ENCODE measurements around the gene CHKA.
A peak's percentile ranks its signal among the peaks of the same experiment; 100 is the strongest.

CHKA gene

GRCh38 chr11:68031144-68031464 lies 90.1 kb downstream of the CHKA start:
- DNase-seq (ENCODE audit: low spot score) = no peak

- DNase-seq (ENCODE audit: low spot score) = peak; percentile 99
Measured at GRCh38 chr11:68030318-68031143, 90.7 kb downstream of the CHKA start, which contains the start of gene NDUFS8. TSS of gene NDUFS8 (plus strand) at chr11:68030681. CDS start at chr11:68032152, 1,471 bp downstream.

- DNase-seq (ENCODE audit: low spot score) = no peak
Measured at GRCh38 chr11:68028802-68029545, 92.2 kb downstream of the CHKA start.

- no peak for DNase-seq (ENCODE audit: low spot score)
Measured at GRCh38 chr11:68027667-68028066, 93.5 kb downstream of the CHKA start.

GRCh38 chr11:68026391-68027105 lies 94.6 kb downstream of the CHKA start:
- DNase-seq (ENCODE audit: low spot score) = no peak

- no peak for DNase-seq (ENCODE audit: low spot score)
Measured at GRCh38 chr11:68025047-68025446, 96.1 kb downstream of the CHKA start.

- DNase-seq (ENCODE audit: low spot score) = no peak
Measured at GRCh38 chr11:68024508-68024907, 96.7 kb downstream of the CHKA start.

- no peak for DNase-seq (ENCODE audit: low spot score)
Measured at GRCh38 chr11:68022531-68022930, 98.7 kb downstream of the CHKA start.

GRCh38 chr11:68021167-68021787 lies 99.9 kb downstream of the CHKA start:
- DNase-seq (ENCODE audit: low spot score) = no peak

GRCh38 chr11:68020575-68020974 lies 100.6 kb downstream of the CHKA start:
- no peak for DNase-seq (ENCODE audit: low spot score)

- DNase-seq (ENCODE audit: low spot score) = no peak
Measured at GRCh38 chr11:68019486-68019885, 101.7 kb downstream of the CHKA start.

- DNase-seq (ENCODE audit: low spot score) = no peak
Measured at GRCh38 chr11:68018730-68019190, 102.4 kb downstream of the CHKA start.

GRCh38 chr11:68017980-68018729 lies 103.0 kb downstream of the CHKA start:
- DNase-seq (ENCODE audit: low spot score) = no peak

GRCh38 chr11:68016904-68017817 lies 104.0 kb downstream of the CHKA start:
- DNase-seq (ENCODE audit: low spot score) = no peak

GRCh38 chr11:68016161-68016903 lies 104.9 kb downstream of the CHKA start:
- no peak for DNase-seq (ENCODE audit: low spot score)

- no peak for DNase-seq (ENCODE audit: low spot score)
Measured at GRCh38 chr11:68015467-68015866, 105.7 kb downstream of the CHKA start.

GRCh38 chr11:68014947-68015447 lies 106.2 kb downstream of the CHKA start:
- DNase-seq (ENCODE audit: low spot score) = no peak

- peak; percentile 56 for DNase-seq (ENCODE audit: low spot score)
Measured at GRCh38 chr11:68014157-68014946, 106.8 kb downstream of the CHKA start.
